Gastroesophageal sphincter (tissue), 4 donors: ENCODE measurements around the gene MBOAT2. TPM values are rescaled to one million over a fixed set of nuclear protein-coding genes. Genes with fewer than 3 reads are reported as not detected.
"Not testable (repeated sequence)": the region's sequence is repeated elsewhere in the genome, so short reads cannot be mapped to it uniquely, and the experiment has no call there.

Experiments used
- ATAC-seq: fragments of 150-250 bp; one replicate; pipeline ENCODE4 v1.9.1; 2016; ENCODE audit warnings: mild to moderate bottlenecking, moderate library complexity
- H3K27ac ChIP-seq, 4 donors: fragments of 200-600 bp; sonication (generic) in 3 of 4; 1 replicate in 3 of 4; 2 replicates in 1 of 4; pipeline ENCODE4 v1.5.1; 2016 to 2019
- H3K27me3 ChIP-seq: fragments of 200-600 bp; sonication (generic); one replicate; pipeline ENCODE4 v1.5.1; 2019
- H3K36me3 ChIP-seq, 2 donors: fragments of 200-600 bp; sonication (generic); one replicate each; pipeline ENCODE4 v1.5.1; 2019; ENCODE audit warnings: control low read depth in 1 of 2
- H3K4me1 ChIP-seq, 3 donors: fragments of 200-600 bp; sonication (generic); 1 replicate in 2 of 3; 2 replicates in 1 of 3; pipeline ENCODE4 v1.5.1; 2016 to 2019; ENCODE audit warnings: control low read depth in 2 of 3
- H3K4me3 ChIP-seq, 2 donors: fragments of 200-600 bp; sonication (generic); one replicate each; pipeline ENCODE4 v1.5.1; 2019; ENCODE audit warnings: mild to moderate bottlenecking in 1 of 2, moderate library complexity in 1 of 2
- H3K9me3 ChIP-seq, 3 donors: fragments of 200-600 bp; sonication (generic); one replicate each; pipeline ENCODE4 v1.5.1; 2017 to 2019; ENCODE audit warnings: control low read depth in 2 of 3
- CTCF ChIP-seq, 4 experiments: fragments of 200-600 bp in 2 of 4; fragments of 450-650 bp in 2 of 4; sonication (generic) in 1 of 4; IDR thresholded peaks; one replicate each; pipeline ENCODE4 v1.5.1; 2017 to 2019; ENCODE audit warnings: antibody characterized with exemption in 4 of 4, mild to moderate bottlenecking in 2 of 4, moderate library complexity in 2 of 4
- EP300 ChIP-seq: sonication (generic); formaldehyde crosslinking; IDR thresholded peaks from one replicate; pipeline ENCODE4 v1.6.1; 2017; ENCODE audit warnings: antibody characterized with exemption, mild to moderate bottlenecking
- POLR2A ChIP-seq, 2 donors: fragments of 450-650 bp; IDR thresholded peaks; one replicate each; pipeline ENCODE4 v1.6.1; 2017; ENCODE audit warnings: antibody characterized with exemption in 2 of 2, mild to moderate bottlenecking in 2 of 2, moderate library complexity in 1 of 2
- POLR2AphosphoS5 ChIP-seq: sonication (generic); formaldehyde crosslinking; IDR thresholded peaks from one replicate; pipeline ENCODE4 v1.6.1; 2017; ENCODE audit warnings: antibody characterized with exemption
- WGBS, 2 donors: methylation state at CpG; one replicate each; pipeline ENCODE4 v1.1.5; 2018; ENCODE audit warnings: low coverage in 1 of 2; 5-methylcytosine and 5-hydroxymethylcytosine counted together
- total RNA-seq, 4 donors: library from RNA; depleted of rRNA; stranded (reverse); fragments of >200 nt; gene quantifications; one replicate each; pipeline ENCODE4 v1.1.0, GENCODE V29; 2016

MBOAT2 gene
- total RNA-seq, 4 donors from 2014 or later, result 21.0 to 27.0 (median 23.5) TPM

- TF ChIP-seq CTCF (IDR thresholded peaks at IDR 0.05) (no peak), EP300 (no peak), POLR2AphosphoS5 (no peak), POLR2A (IDR thresholded peaks at IDR 0.05) (no peak)
- 100% methylated on average over 1 of the region's 1 CpG for WGBS, 2 donors
- Histone ChIP-seq H3K4me1 (no peaks in the 10 kb centered on the region), H3K9me3 (no peaks in the 10 kb centered on the region), H3K27me3 (no peaks in the 10 kb centered on the region), H3K4me3 (no peak overlapping the region), H3K27ac (no peak overlapping the region), H3K36me3 (no peaks in the 10 kb centered on the region)
- ATAC-seq, result no peak
These were observed 85.1 kb downstream of the MBOAT2 start for GRCh38 chr2:8918412-8918811.

GRCh38 chr2:8915941-8916340, 87.5 kb downstream of the MBOAT2 start:
- Histone ChIP-seq H3K36me3 (no peaks in the 10 kb centered on the region), H3K9me3 (peaks cover 0 to 14% (median 0%) of the 10 kb centered on the region in 3 donors), H3K4me1 (no peaks in the 10 kb centered on the region), H3K27me3 (no peaks in the 10 kb centered on the region), H3K27ac (no peak overlapping the region), H3K4me3 (no peak overlapping the region)
- no peak for ATAC-seq
- no peak for TF ChIP-seq EP300
- TF ChIP-seq POLR2A (IDR thresholded peaks at IDR 0.05), result no peak
- TF ChIP-seq CTCF (IDR thresholded peaks at IDR 0.05), result no peak
- no peak for TF ChIP-seq POLR2AphosphoS5
- WGBS, 2 donors, result 85 to 95% methylated on average over 3 to 4 of the region's 4 CpGs

GRCh38 chr2:8913767-8914166, 89.7 kb downstream of the MBOAT2 start:
- not testable (repeated sequence) for H3K27ac ChIP-seq, ATAC-seq, H3K36me3 ChIP-seq, H3K27me3 ChIP-seq, H3K4me3 ChIP-seq, H3K4me1 ChIP-seq
- H3K9me3 ChIP-seq, result peaks cover 0 to 24% (median 0%) of the 10 kb centered on the region in 3 donors
- 94 to 95% methylated on average over 5 of the region's 5 CpGs for WGBS, 2 donors

- Histone ChIP-seq H3K27ac (no peak overlapping the region), H3K27me3 (no peaks in the 10 kb centered on the region), H3K4me1 (no peaks in the 10 kb centered on the region), H3K9me3 (peaks cover 0 to 27% (median 0%) of the 10 kb centered on the region in 3 donors), H3K36me3 (peaks cover 0 to 31% of the 10 kb centered on the region in 2 donors), H3K4me3 (no peak overlapping the region)
- 87 to 100% methylated on average over 1 to 3 of the region's 3 CpGs for WGBS, 2 donors
- TF ChIP-seq POLR2AphosphoS5 (no peak), CTCF (IDR thresholded peaks at IDR 0.05) (no peak), EP300 (no peak), POLR2A (IDR thresholded peaks at IDR 0.05) (no peak)
- no peak for ATAC-seq
These were observed 95.7 kb downstream of the MBOAT2 start for GRCh38 chr2:8907764-8908288.

GRCh38 chr2:8903924-8904323, 99.6 kb downstream of the MBOAT2 start:
- H3K4me3 ChIP-seq, ATAC-seq, H3K27ac ChIP-seq, H3K9me3 ChIP-seq, H3K4me1 ChIP-seq, H3K27me3 ChIP-seq: not testable (repeated sequence)
- 96 to 100% methylated on average over 6 to 7 of the region's 7 CpGs for WGBS, 2 donors
- H3K36me3 ChIP-seq, result peaks cover 0 to 42% of the 10 kb centered on the region in 2 donors

- 93 to 95% methylated on average over 5 to 6 of the region's 7 CpGs for WGBS, 2 donors
These were observed 100.7 kb downstream of the MBOAT2 start for GRCh38 chr2:8902757-8903156.

GRCh38 chr2:8897206-8897605, 106.3 kb downstream of the MBOAT2 start:
- not testable (repeated sequence) for H3K27me3 ChIP-seq, H3K27ac ChIP-seq, ATAC-seq, H3K4me3 ChIP-seq, H3K4me1 ChIP-seq, H3K9me3 ChIP-seq
- peaks cover 0 to 24% of the 10 kb centered on the region in 2 donors for H3K36me3 ChIP-seq
- 50% methylated on average over 1 of the region's 1 CpG; no CpG with 5 or more reads in 1 of the 2 donors for WGBS, 2 donors

More at GRCh38 chr2:8902757-8903156, 100.7 kb downstream of the MBOAT2 start:
- H3K27me3 ChIP-seq, ATAC-seq, H3K9me3 ChIP-seq, H3K4me3 ChIP-seq, H3K4me1 ChIP-seq, H3K27ac ChIP-seq: not testable (repeated sequence)
- peaks cover 0 to 35% of the 10 kb centered on the region in 2 donors for H3K36me3 ChIP-seq

- WGBS, 2 donors, result 73 to 79% methylated on average over 4 to 5 of the region's 5 CpGs
- not testable (repeated sequence) for ATAC-seq
These were observed 106.8 kb downstream of the MBOAT2 start for GRCh38 chr2:8896671-8897070.

GRCh38 chr2:8895087-8895912, 108.2 kb downstream of the MBOAT2 start:
- WGBS, 2 donors, result 97 to 98% methylated on average over 9 to 12 of the region's 13 CpGs
- H3K27ac ChIP-seq, H3K9me3 ChIP-seq, H3K4me3 ChIP-seq, H3K27me3 ChIP-seq, H3K4me1 ChIP-seq, ATAC-seq: not testable (repeated sequence)
- H3K36me3 ChIP-seq, result peaks cover 0 to 18% of the 10 kb centered on the region in 2 donors

More at GRCh38 chr2:8896671-8897070, 106.8 kb downstream of the MBOAT2 start:
- H3K27me3 ChIP-seq, H3K4me3 ChIP-seq, H3K4me1 ChIP-seq, H3K9me3 ChIP-seq, H3K27ac ChIP-seq: not testable (repeated sequence)
- H3K36me3 ChIP-seq, result peaks cover 0 to 18% of the 10 kb centered on the region in 2 donors
